CD14-positive monocyte (primary cell): Measurements from ENCODE around the gene ZNF423. TPM values are rescaled to one million over a fixed set of nuclear protein-coding genes. Genes with fewer than 3 reads are reported as not detected.
A peak's percentile ranks its signal among the peaks of the same experiment; 100 is the strongest.

Source experiments
- DNase-seq, 3 donors: peaks; one replicate each; pipeline ENCODE4 v3.0.0-alpha.2; 2011 to 2022
- H2AFZ ChIP-seq: 2 replicates; pipeline ENCODE4 v1.6.0; 2012; ENCODE audit warnings: mild to moderate bottlenecking, low read depth, low read length, inconsistent platforms; ENCODE audit not compliant: insufficient read depth, poor library complexity, severe bottlenecking
- H3K27ac ChIP-seq, 2 donors: 1 replicate in 1 of 2; 2 replicates in 1 of 2; pipeline ENCODE4 v1.5.1; 2012 to 2013; ENCODE audit warnings: low read length in 2 of 2, control low read depth in 1 of 2, inconsistent platforms in 1 of 2, low read depth in 1 of 2, mild to moderate bottlenecking in 1 of 2
- H3K27me3 ChIP-seq, 2 donors: one replicate each; pipeline versions ENCODE4 v1.6.0 to v1.6.1; 2011 to 2013; ENCODE audit warnings: low read length in 2 of 2; ENCODE audit not compliant: control insufficient read depth in 2 of 2, insufficient read depth in 2 of 2
- H3K36me3 ChIP-seq, 2 donors: replicated peaks in 1 of 2; 1 replicate in 1 of 2; 2 replicates in 1 of 2; pipeline versions ENCODE4 v1.5.1 to v1.6.1; 2012 to 2013; ENCODE audit warnings: low read length in 2 of 2, control low read depth in 1 of 2, inconsistent platforms in 1 of 2, mild to moderate bottlenecking in 1 of 2; ENCODE audit not compliant: insufficient read depth in 2 of 2, control insufficient read depth in 1 of 2
- H3K4me1 ChIP-seq, 2 donors: 1 replicate in 1 of 2; 2 replicates in 1 of 2; pipeline versions ENCODE4 v1.5.1 to v1.6.1; 2012 to 2013; ENCODE audit warnings: low read length in 2 of 2, control low read depth in 1 of 2, inconsistent platforms in 1 of 2, mild to moderate bottlenecking in 1 of 2, moderate library complexity in 1 of 2; ENCODE audit not compliant: insufficient read depth in 2 of 2, control insufficient read depth in 1 of 2
- H3K4me2 ChIP-seq: replicated peaks from 2 replicates; pipeline ENCODE3; 2012; ENCODE audit warnings: low read length, moderate library complexity, mild to moderate bottlenecking; ENCODE audit not compliant: poor library complexity, severe bottlenecking; ENCODE audit errors: extremely low read depth
- H3K4me3 ChIP-seq, 3 experiments: fragments of 200-600 bp in 1 of 3; sonication (generic) in 1 of 3; replicated peaks in 1 of 3; 1 replicate in 2 of 3; 2 replicates in 1 of 3; pipeline ENCODE4 v1.5.1; 2011 to 2013; ENCODE audit warnings: low read length in 3 of 3, mild to moderate bottlenecking in 3 of 3, control low read depth in 2 of 3, low read depth in 2 of 3, inconsistent platforms in 1 of 3, moderate library complexity in 1 of 3
- H3K79me2 ChIP-seq: 2 replicates; pipeline ENCODE4 v1.6.0; 2012; ENCODE audit warnings: mild to moderate bottlenecking, control low read depth, inconsistent platforms, low read length, moderate library complexity; ENCODE audit not compliant: insufficient read depth
- H3K9ac ChIP-seq: 2 replicates; pipeline ENCODE4 v1.6.0; 2017; ENCODE audit warnings: low read length, mild to moderate bottlenecking; ENCODE audit not compliant: insufficient read depth, poor library complexity, severe bottlenecking
- H3K9me3 ChIP-seq, 2 donors: replicated peaks in 1 of 2; 1 replicate in 1 of 2; 2 replicates in 1 of 2; pipeline versions ENCODE4 v1.5.1 to v1.6.1; 2012 to 2013; ENCODE audit warnings: low read length in 2 of 2, control low read depth in 1 of 2; ENCODE audit not compliant: control insufficient read depth in 1 of 2, insufficient read depth in 1 of 2
- H4K20me1 ChIP-seq: 2 replicates; pipeline ENCODE4 v1.6.0; 2012; ENCODE audit warnings: mild to moderate bottlenecking, low read length, control low read depth, moderate library complexity; ENCODE audit not compliant: insufficient read depth
- H3K27ac Mint-ChIP-seq, 7 donors: one replicate each; pipeline ENCODE4 v1.8.0; 2020; ENCODE audit warnings: mild to moderate bottlenecking in 7 of 7, mixed read lengths in 7 of 7, moderate library complexity in 6 of 7, inconsistent platforms in 2 of 7
- H3K27me3 Mint-ChIP-seq, 3 donors: one replicate each; pipeline ENCODE4 v1.8.0; 2021 to 2022; ENCODE audit warnings: low read depth in 3 of 3, mild to moderate bottlenecking in 3 of 3, mixed read lengths in 3 of 3, moderate library complexity in 3 of 3, inconsistent platforms in 1 of 3
- H3K36me3 Mint-ChIP-seq, 2 donors: one replicate each; pipeline ENCODE4 v1.8.0; 2020; ENCODE audit warnings: mixed read lengths in 2 of 2, inconsistent platforms in 1 of 2, mild to moderate bottlenecking in 1 of 2
- H3K4me1 Mint-ChIP-seq: one replicate; pipeline ENCODE4 v1.8.0; 2020; ENCODE audit warnings: mild to moderate bottlenecking, mixed read lengths
- H3K4me3 Mint-ChIP-seq, 2 donors: one replicate each; pipeline ENCODE4 v1.8.0; 2020; ENCODE audit warnings: mild to moderate bottlenecking in 2 of 2, mixed read lengths in 2 of 2, moderate library complexity in 1 of 2
- H3K9me3 Mint-ChIP-seq, 7 donors: one replicate each; pipeline ENCODE4 v1.8.0; 2020 to 2022; ENCODE audit warnings: mixed read lengths in 7 of 7, mild to moderate bottlenecking in 6 of 7, moderate library complexity in 6 of 7, inconsistent platforms in 2 of 7
- WGBS: methylation state at CpG from one replicate; pipeline ENCODE4 v1.1.5; 2013; ENCODE audit warnings: missing lambda C conversion rate; ENCODE audit not compliant: insufficient coverage; 5-methylcytosine and 5-hydroxymethylcytosine counted together
- intact Hi-C, 2 donors: fragments of 100-400 bp; cut with micrococcal nuclease; formaldehyde crosslinking; loops; one replicate each; pipeline versions ENCODE4 v1.15.0 to v1.15.1; 2023
- polyA plus RNA-seq, 3 donors: library from polyadenylated mRNA; depleted of rRNA in 1 of 3; unstranded in 2 of 3; stranded (reverse) in 1 of 3; fragments of 300-500 nt in 2 of 3; fragments of >200 nt in 1 of 3; fragmentation: Illumina TruSeq in 2 of 3; gene quantifications; 1 replicate in 2 of 3; 2 replicates in 1 of 3; pipeline ENCODE4 v1.2.3, GENCODE V29; 2012 to 2021
- TF ChIP-seq, protein P1 (sequence below): fragments of 200-600 bp; IDR thresholded peaks from one replicate; pipeline ENCODE4 v1.8.0; 2022; ENCODE audit warnings: antibody characterized with exemption, mild to moderate bottlenecking

The ZNF423 gene
- polyA plus RNA-seq, 3 donors = not detected

DNA sequence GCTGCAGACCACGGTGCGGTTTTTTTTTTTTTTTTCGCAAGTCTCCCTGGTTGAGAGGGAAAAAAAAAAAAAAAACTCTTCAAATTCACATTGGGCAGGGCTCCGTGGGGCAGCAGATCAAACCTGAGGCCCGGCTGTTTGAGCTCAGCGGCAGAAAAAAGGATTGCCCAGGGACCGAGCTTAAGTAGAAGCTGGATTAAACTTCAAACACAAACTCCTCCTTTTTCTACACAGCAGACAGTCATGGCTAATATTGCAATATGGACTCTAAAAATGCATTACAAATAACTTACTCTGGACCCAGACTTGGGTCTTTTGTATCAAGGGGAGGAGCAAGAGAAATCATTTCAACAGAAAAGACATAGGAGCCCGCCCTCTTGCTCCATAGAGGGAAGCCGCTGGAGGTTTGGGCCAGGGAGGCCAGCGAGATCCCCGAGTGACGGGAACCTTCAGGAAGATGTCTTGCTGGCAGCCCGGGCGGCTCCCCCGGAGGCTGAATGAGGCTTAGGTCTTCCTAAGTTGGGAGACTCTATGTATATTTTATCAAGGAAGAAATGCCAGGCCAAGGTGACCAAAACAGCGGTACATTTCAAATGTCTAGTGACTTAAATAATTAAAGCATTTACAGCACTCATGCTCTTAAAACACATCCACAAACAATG is 167.7 kb downstream of the ZNF423 start:
- H3K36me3 ChIP-seq = no peaks in the 10 kb centered on the region
- TF ChIP-seq, protein P1, sequence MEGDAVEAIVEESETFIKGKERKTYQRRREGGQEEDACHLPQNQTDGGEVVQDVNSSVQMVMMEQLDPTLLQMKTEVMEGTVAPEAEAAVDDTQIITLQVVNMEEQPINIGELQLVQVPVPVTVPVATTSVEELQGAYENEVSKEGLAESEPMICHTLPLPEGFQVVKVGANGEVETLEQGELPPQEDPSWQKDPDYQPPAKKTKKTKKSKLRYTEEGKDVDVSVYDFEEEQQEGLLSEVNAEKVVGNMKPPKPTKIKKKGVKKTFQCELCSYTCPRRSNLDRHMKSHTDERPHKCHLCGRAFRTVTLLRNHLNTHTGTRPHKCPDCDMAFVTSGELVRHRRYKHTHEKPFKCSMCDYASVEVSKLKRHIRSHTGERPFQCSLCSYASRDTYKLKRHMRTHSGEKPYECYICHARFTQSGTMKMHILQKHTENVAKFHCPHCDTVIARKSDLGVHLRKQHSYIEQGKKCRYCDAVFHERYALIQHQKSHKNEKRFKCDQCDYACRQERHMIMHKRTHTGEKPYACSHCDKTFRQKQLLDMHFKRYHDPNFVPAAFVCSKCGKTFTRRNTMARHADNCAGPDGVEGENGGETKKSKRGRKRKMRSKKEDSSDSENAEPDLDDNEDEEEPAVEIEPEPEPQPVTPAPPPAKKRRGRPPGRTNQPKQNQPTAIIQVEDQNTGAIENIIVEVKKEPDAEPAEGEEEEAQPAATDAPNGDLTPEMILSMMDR = no peak
- no peaks in the 10 kb centered on the region for H4K20me1 ChIP-seq
- no peaks in the 10 kb centered on the region for H3K9me3 Mint-ChIP-seq
- no peak for DNase-seq
- H3K79me2 ChIP-seq = no peaks in the 10 kb centered on the region
- no peak overlapping the region for H3K9ac ChIP-seq
- intact Hi-C loops = no loop called here
- H3K4me1 Mint-ChIP-seq = no peaks in the 10 kb centered on the region
- H3K27ac ChIP-seq = no peak overlapping the region
- H2AFZ ChIP-seq = no peak overlapping the region
- 94% methylated on average over 7 of the region's 16 CpGs for WGBS
- H3K4me1 ChIP-seq = no peaks in the 10 kb centered on the region
- peaks cover 10 to 14% (median 11%) of the 10 kb centered on the region in 3 donors for H3K27me3 Mint-ChIP-seq
- no peak overlapping the region for H3K4me2 ChIP-seq
- H3K36me3 Mint-ChIP-seq = no peaks in the 10 kb centered on the region
- H3K27ac Mint-ChIP-seq = no peak overlapping the region
- no peaks in the 10 kb centered on the region for H3K9me3 ChIP-seq
- H3K27me3 ChIP-seq = peaks cover 0 to 9% of the 10 kb centered on the region in 2 donors
- no peak overlapping the region for H3K4me3 ChIP-seq
- no peak overlapping the region for H3K4me3 Mint-ChIP-seq

DNA sequence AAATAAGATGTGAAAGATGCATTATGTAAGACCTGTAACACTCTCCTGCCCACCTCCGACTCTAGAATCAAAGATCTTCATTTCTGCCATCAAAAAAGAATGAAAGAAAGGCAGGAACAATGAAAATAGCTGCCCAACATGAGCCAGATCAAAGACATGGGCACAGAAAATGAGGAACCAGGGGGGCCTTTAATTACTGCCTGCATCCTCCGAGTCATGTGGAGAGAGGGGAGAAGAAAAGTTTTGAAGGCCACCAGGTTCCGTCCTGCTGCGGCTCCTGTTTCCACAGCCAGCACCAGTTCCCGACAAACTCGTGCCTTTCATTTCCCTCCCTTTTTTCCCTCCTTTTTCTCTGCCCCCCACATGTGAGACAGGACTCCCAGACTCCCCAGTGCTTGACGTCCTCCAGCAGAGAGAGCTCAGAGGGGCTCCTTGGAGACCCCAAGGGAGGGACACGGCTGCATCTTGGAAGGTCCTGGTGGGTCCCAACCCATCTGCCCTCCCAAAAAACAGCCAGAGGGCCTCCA is 168.4 kb downstream of the ZNF423 start:
- H3K9me3 Mint-ChIP-seq = no peaks in the 10 kb centered on the region
- no peak overlapping the region for H2AFZ ChIP-seq
- WGBS = 12% methylated on average over 5 of the region's 8 CpGs
- no peaks in the 10 kb centered on the region for H3K4me1 Mint-ChIP-seq
- TF ChIP-seq, protein P1 = no peak
- H4K20me1 ChIP-seq = no peaks in the 10 kb centered on the region
- peaks cover 10 to 14% (median 11%) of the 10 kb centered on the region in 3 donors for H3K27me3 Mint-ChIP-seq
- H3K4me2 ChIP-seq = no peak overlapping the region
- H3K4me1 ChIP-seq = no peaks in the 10 kb centered on the region
- H3K36me3 ChIP-seq = no peaks in the 10 kb centered on the region
- intact Hi-C loops = loop anchor here in 1 of 2 donors (2.0 kb wide), 1 partner anchor 21 kb away; no protein-coding TSS in a partner anchor
- no peak overlapping the region for H3K27ac Mint-ChIP-seq
- H3K27ac ChIP-seq = no peak overlapping the region
- no peak overlapping the region for H3K9ac ChIP-seq
- H3K4me3 ChIP-seq = no peak overlapping the region
- H3K79me2 ChIP-seq = no peaks in the 10 kb centered on the region
- H3K4me3 Mint-ChIP-seq = peak overlapping the region in 1 of 2 donors; percentile 6
- no peaks in the 10 kb centered on the region for H3K9me3 ChIP-seq
- H3K27me3 ChIP-seq = peaks cover 0 to 9% of the 10 kb centered on the region in 2 donors
- H3K36me3 Mint-ChIP-seq = no peaks in the 10 kb centered on the region
- DNase-seq = no peak
